H9 (cell line): ENCODE measurements around the gene FBXL22. TPM values are rescaled to one million over a fixed set of nuclear protein-coding genes. Genes with fewer than 3 reads are reported as not detected.

Source experiments
- DNase-seq: peaks from one replicate; pipeline ENCODE4 v3.0.0-alpha.2; 2017
- H2AFZ ChIP-seq: one replicate; pipeline ENCODE4 v1.6.1; 2013; ENCODE audit warnings: mild to moderate bottlenecking, low read length, control low read depth, moderate library complexity
- H2AK5ac ChIP-seq: 2 replicates; pipeline ENCODE4 v1.6.1; 2013; ENCODE audit warnings: low read length, control low read depth, mixed read lengths; ENCODE audit not compliant: insufficient read length
- H2BK120ac ChIP-seq: one replicate; pipeline ENCODE4 v1.6.1; 2013; ENCODE audit warnings: low read depth, mild to moderate bottlenecking, low read length, control low read depth, inconsistent platforms; ENCODE audit not compliant: poor library complexity, severe bottlenecking
- H2BK12ac ChIP-seq: 2 replicates; pipeline ENCODE4 v1.6.1; 2013; ENCODE audit warnings: low read length, control low read depth, mixed read lengths, low read depth; ENCODE audit not compliant: insufficient read length
- H2BK15ac ChIP-seq: 2 replicates; pipeline ENCODE4 v1.6.1; 2013; ENCODE audit warnings: low read depth, low read length, control low read depth
- H2BK20ac ChIP-seq: one replicate; pipeline ENCODE4 v1.6.1; 2013; ENCODE audit warnings: low read depth, mild to moderate bottlenecking, low read length, control low read depth, inconsistent platforms; ENCODE audit not compliant: poor library complexity, severe bottlenecking
- H2BK5ac ChIP-seq: 2 replicates; pipeline ENCODE4 v1.6.1; 2013; ENCODE audit warnings: low read length, control low read depth, mixed read lengths; ENCODE audit not compliant: insufficient read length
- H3K14ac ChIP-seq: 2 replicates; pipeline ENCODE4 v1.6.1; 2013; ENCODE audit warnings: low read length, control low read depth; ENCODE audit not compliant: insufficient read depth
- H3K18ac ChIP-seq: 2 replicates; pipeline ENCODE4 v1.6.1; 2013; ENCODE audit warnings: low read depth, mild to moderate bottlenecking, mixed read lengths, low read length, control low read depth; ENCODE audit not compliant: insufficient read length
- H3K23ac ChIP-seq: 2 replicates; pipeline ENCODE4 v1.6.1; 2013; ENCODE audit warnings: low read length, control low read depth, mixed read lengths, low read depth; ENCODE audit not compliant: insufficient read length
- H3K23me2 ChIP-seq: 2 replicates; pipeline ENCODE4 v1.6.1; 2013; ENCODE audit warnings: low read depth, mild to moderate bottlenecking, mixed read lengths, low read length, control low read depth; ENCODE audit not compliant: insufficient read length, poor library complexity, severe bottlenecking
- H3K27ac ChIP-seq: 2 replicates; pipeline ENCODE4 v1.5.1; 2013; ENCODE audit warnings: low read length, control low read depth, mixed read lengths, low read depth; ENCODE audit not compliant: insufficient read length
- H3K27me3 ChIP-seq: 2 replicates; pipeline ENCODE4 v1.6.1; 2013; ENCODE audit warnings: low read length, control low read depth, inconsistent platforms; ENCODE audit not compliant: insufficient read depth
- H3K4ac ChIP-seq: 2 replicates; pipeline ENCODE4 v1.6.1; 2013; ENCODE audit warnings: low read depth, mild to moderate bottlenecking, control low read depth, inconsistent platforms, low read length, moderate library complexity
- H3K4me1 ChIP-seq: 2 replicates; pipeline ENCODE4 v1.6.1; 2013; ENCODE audit warnings: low read length, control low read depth, inconsistent platforms; ENCODE audit not compliant: insufficient read depth
- H3K4me2 ChIP-seq: 2 replicates; pipeline ENCODE4 v1.6.1; 2013; ENCODE audit warnings: low read length, control low read depth, mixed read lengths; ENCODE audit not compliant: insufficient read length, insufficient read depth
- H3K56ac ChIP-seq: 2 replicates; pipeline ENCODE4 v1.6.1; 2013; ENCODE audit warnings: low read depth, mild to moderate bottlenecking, mixed read lengths, low read length, control low read depth; ENCODE audit not compliant: insufficient read length
- H3K79me1 ChIP-seq: 2 replicates; pipeline ENCODE4 v1.6.1; 2013; ENCODE audit warnings: low read depth, mild to moderate bottlenecking, moderate library complexity, low read length, control low read depth, inconsistent platforms; ENCODE audit not compliant: insufficient read depth, poor library complexity, severe bottlenecking
- H3K79me2 ChIP-seq: 2 replicates; pipeline ENCODE4 v1.6.1; 2013; ENCODE audit warnings: low read length, control low read depth, inconsistent platforms; ENCODE audit not compliant: insufficient read depth
- H3K9ac ChIP-seq: 2 replicates; pipeline ENCODE4 v1.6.1; 2013; ENCODE audit warnings: low read length, control low read depth, mixed read lengths; ENCODE audit not compliant: insufficient read length; ENCODE audit errors: extremely low read depth
- H3K9me3 ChIP-seq: one replicate; pipeline ENCODE4 v1.6.1; 2013; ENCODE audit warnings: low read depth, low read length, inconsistent platforms; ENCODE audit not compliant: control insufficient read depth
- H3T11ph ChIP-seq: one replicate; pipeline ENCODE4 v1.6.1; 2013; ENCODE audit warnings: mild to moderate bottlenecking, low read length, control low read depth, inconsistent platforms
- H4K20me1 ChIP-seq: one replicate; pipeline ENCODE4 v1.6.1; 2013; ENCODE audit not compliant: control insufficient read depth, insufficient read length, insufficient read depth
- H4K5ac ChIP-seq: 2 replicates; pipeline ENCODE4 v1.6.1; 2013; ENCODE audit warnings: low read depth, mild to moderate bottlenecking, mixed read lengths, low read length, control low read depth; ENCODE audit not compliant: insufficient read length
- H4K8ac ChIP-seq: replicated peaks from 2 replicates; pipeline ENCODE4 v1.6.1; 2013; ENCODE audit warnings: low read length, control low read depth, mixed read lengths, low read depth; ENCODE audit not compliant: insufficient read length
- H4K91ac ChIP-seq: 2 replicates; pipeline ENCODE4 v1.6.1; 2013; ENCODE audit warnings: low read depth, mild to moderate bottlenecking, moderate library complexity, mixed read lengths, low read length, control low read depth; ENCODE audit not compliant: insufficient read length
- H3K27ac Mint-ChIP-seq, 3 experiments: 2 replicates in 2 of 3; 3 replicates in 1 of 3; pipeline ENCODE4 v1.8.0; 2020 to 2021; ENCODE audit warnings: mixed read lengths in 3 of 3, mild to moderate bottlenecking in 1 of 3, moderate library complexity in 1 of 3
- H3K27me3 Mint-ChIP-seq: 2 replicates; pipeline ENCODE4 v1.8.0; 2021; ENCODE audit warnings: low read depth, mild to moderate bottlenecking, moderate library complexity, mixed read lengths
- H3K36me3 Mint-ChIP-seq, 3 experiments: 2 replicates in 2 of 3; 3 replicates in 1 of 3; pipeline ENCODE4 v1.8.0; 2020 to 2021; ENCODE audit warnings: low read depth in 3 of 3, mixed read lengths in 3 of 3; ENCODE audit not compliant: insufficient read depth in 1 of 3
- H3K4me1 Mint-ChIP-seq, 2 experiments: 2 replicates each; pipeline ENCODE4 v1.8.0; 2020; ENCODE audit warnings: mixed read lengths in 2 of 2
- H3K4me3 Mint-ChIP-seq, 2 experiments: 2 replicates in 1 of 2; 3 replicates in 1 of 2; pipeline ENCODE4 v1.8.0; 2020 to 2021; ENCODE audit warnings: mild to moderate bottlenecking in 2 of 2, mixed read lengths in 2 of 2, moderate library complexity in 1 of 2
- H3K9me3 Mint-ChIP-seq, 2 experiments: 2 replicates in 1 of 2; 3 replicates in 1 of 2; pipeline ENCODE4 v1.8.0; 2020; ENCODE audit warnings: mild to moderate bottlenecking in 2 of 2, mixed read lengths in 2 of 2, moderate library complexity in 1 of 2
- WGBS: extraction: QIAGEN DNeasy Blood & Tissue Kit; methylation state at CpG from one replicate; pipeline ENCODE4 v1.1.7; 2013; ENCODE audit warnings: missing lambda C conversion rate, low lambda C conversion rate, mixed read lengths; ENCODE audit not compliant: insufficient read length; ENCODE audit errors: extremely low coverage; 5-methylcytosine and 5-hydroxymethylcytosine counted together
- total RNA-seq: library from RNA; stranded (reverse); gene quantifications from 2 replicates; pipeline ENCODE4 v1.2.1, GENCODE V29; 2021
- TF ChIP-seq, protein P1 (sequence below): fragments of 200-600 bp; sonication (generic); conservative IDR thresholded peaks from 3 replicates; pipeline ENCODE4 v1.8.0; 2021; ENCODE audit warnings: antibody characterized with exemption, mild to moderate bottlenecking

FBXL22 gene
- total RNA-seq, 1 experiment from 2014 or later = 0.52 TPM

DNA sequence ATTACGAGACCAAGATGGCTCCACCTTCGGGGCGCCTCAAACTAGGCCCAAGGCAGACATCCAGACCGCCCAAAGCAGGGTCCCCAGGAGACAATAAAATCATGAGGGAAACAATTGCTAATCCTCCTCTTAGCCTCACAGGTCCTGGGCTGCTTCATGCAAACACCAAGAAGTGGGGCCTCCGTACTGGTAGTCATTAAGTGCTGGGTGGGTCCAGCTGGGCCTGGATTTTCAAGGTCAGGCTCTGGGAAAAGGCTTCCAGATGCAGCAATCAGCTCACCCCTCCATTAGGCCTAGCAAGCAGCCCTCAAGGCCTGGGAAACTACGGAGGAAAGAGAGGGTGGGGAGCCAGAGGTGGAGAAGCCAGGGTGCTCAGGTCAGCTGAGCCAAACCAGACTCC is 634 bp downstream of the FBXL22 start:
- Histone ChIP-seq H3K27me3 (peaks cover 3% of the 10 kb centered on the region; the same call in 1 of the 2 replicates), H2AK5ac (no peak overlapping the region), H3K18ac (no peak overlapping the region), H4K8ac (no peak overlapping the region), H3K79me2 (no peaks in the 10 kb centered on the region), H3K56ac (no peak overlapping the region), H4K20me1 (no peaks in the 10 kb centered on the region), H3K27ac (no peak overlapping the region), H4K91ac (no peak overlapping the region), H4K5ac (no peak overlapping the region), H2AFZ (no peak overlapping the region), H2BK15ac (no peak overlapping the region), H2BK5ac (no peak overlapping the region), H3K9me3 (no peaks in the 10 kb centered on the region), H3K4ac (no peak overlapping the region), H3K9ac (no peak overlapping the region), H2BK20ac (no peak overlapping the region), H2BK12ac (no peak overlapping the region), H3K79me1 (no peaks in the 10 kb centered on the region), H3K4me1 (no peaks in the 10 kb centered on the region; the same call in 1 of the 2 replicates), H2BK120ac (no peak overlapping the region), H3K23me2 (peaks cover 11% of the 10 kb centered on the region), H3K4me2 (no peak overlapping the region), H3K23ac (no peak overlapping the region), H3K14ac (no peak overlapping the region; the same call in 1 of the 2 replicates), H3T11ph (no peak overlapping the region)
- H3K4me1 Mint-ChIP-seq = peaks cover 25 to 44% of the 10 kb centered on the region in 2 experiments
- no peak for DNase-seq
- TF ChIP-seq, protein P1, sequence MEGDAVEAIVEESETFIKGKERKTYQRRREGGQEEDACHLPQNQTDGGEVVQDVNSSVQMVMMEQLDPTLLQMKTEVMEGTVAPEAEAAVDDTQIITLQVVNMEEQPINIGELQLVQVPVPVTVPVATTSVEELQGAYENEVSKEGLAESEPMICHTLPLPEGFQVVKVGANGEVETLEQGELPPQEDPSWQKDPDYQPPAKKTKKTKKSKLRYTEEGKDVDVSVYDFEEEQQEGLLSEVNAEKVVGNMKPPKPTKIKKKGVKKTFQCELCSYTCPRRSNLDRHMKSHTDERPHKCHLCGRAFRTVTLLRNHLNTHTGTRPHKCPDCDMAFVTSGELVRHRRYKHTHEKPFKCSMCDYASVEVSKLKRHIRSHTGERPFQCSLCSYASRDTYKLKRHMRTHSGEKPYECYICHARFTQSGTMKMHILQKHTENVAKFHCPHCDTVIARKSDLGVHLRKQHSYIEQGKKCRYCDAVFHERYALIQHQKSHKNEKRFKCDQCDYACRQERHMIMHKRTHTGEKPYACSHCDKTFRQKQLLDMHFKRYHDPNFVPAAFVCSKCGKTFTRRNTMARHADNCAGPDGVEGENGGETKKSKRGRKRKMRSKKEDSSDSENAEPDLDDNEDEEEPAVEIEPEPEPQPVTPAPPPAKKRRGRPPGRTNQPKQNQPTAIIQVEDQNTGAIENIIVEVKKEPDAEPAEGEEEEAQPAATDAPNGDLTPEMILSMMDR = no peak
- peaks cover 0 to 2% (median 0%) of the 10 kb centered on the region in 3 experiments; a peak in 3 of 7 replicates for H3K36me3 Mint-ChIP-seq
- no CpG with 5 or more reads among the region's 6 CpGs for WGBS
- H3K4me3 Mint-ChIP-seq = no peak overlapping the region
- H3K27me3 Mint-ChIP-seq = peaks cover 29% of the 10 kb centered on the region
- no peak overlapping the region for H3K27ac Mint-ChIP-seq
- no peaks in the 10 kb centered on the region for H3K9me3 Mint-ChIP-seq
